ENCODE results near the gene FGF3. TPM values are rescaled to one million over a fixed set of nuclear protein-coding genes. Genes with fewer than 3 reads are reported as not detected.

Gene FGF3
- total RNA-seq, 1 donor from 2014 or later: not detected

- no peak for DNase-seq (ENCODE audit: low spot score)
- ATAC-seq: no peak
- intact Hi-C loops (cut with DNase I): no loop called here
Measured at GRCh38 chr11:69828276-69828970, 9.2 kb upstream of the FGF3 start.

- DNase-seq (ENCODE audit: low spot score): no peak
- ATAC-seq: no peak
- intact Hi-C loops (cut with DNase I): no loop called here
Measured at GRCh38 chr11:69826773-69827172, 7.6 kb upstream of the FGF3 start.

- DNase-seq (ENCODE audit: low spot score) (no peak), ATAC-seq (no peak)
Measured at GRCh38 chr11:69825941-69826340, 6.7 kb upstream of the FGF3 start.

GRCh38 chr11:69825037-69825834 is 6.0 kb upstream of the FGF3 start:
- DNase-seq (ENCODE audit: low spot score) (no peak), ATAC-seq (no peak)
- intact Hi-C loops (cut with DNase I): no loop called here

More at GRCh38 chr11:69825941-69826340, 6.7 kb upstream of the FGF3 start:
- intact Hi-C loops (cut with DNase I): no loop called here

- no peak for ATAC-seq
- intact Hi-C loops (cut with DNase I): no loop called here
Measured at GRCh38 chr11:69823641-69824265, 4.5 kb upstream of the FGF3 start.

GRCh38 chr11:69822676-69823494 is 3.7 kb upstream of the FGF3 start:
- intact Hi-C loops (cut with DNase I): no loop called here
- no peak for ATAC-seq
- no peak for DNase-seq (ENCODE audit: low spot score)

More at GRCh38 chr11:69823641-69824265, 4.5 kb upstream of the FGF3 start:
- no peak for DNase-seq (ENCODE audit: low spot score)

GRCh38 chr11:69821511-69822040 is 2.4 kb upstream of the FGF3 start:
- ATAC-seq (no peak), DNase-seq (ENCODE audit: low spot score) (no peak)
- intact Hi-C loops (cut with DNase I): no loop called here

GRCh38 chr11:69820441-69820840 is 1.2 kb upstream of the FGF3 start:
- ATAC-seq: no peak
- DNase-seq (ENCODE audit: low spot score): no peak
- intact Hi-C loops (cut with DNase I): no loop called here

- no peak for DNase-seq (ENCODE audit: low spot score)
- intact Hi-C loops (cut with DNase I): no loop called here
- no peak for ATAC-seq
Measured at GRCh38 chr11:69819541-69820070, 390 bp upstream of the FGF3 start.

- ATAC-seq: no peak
- intact Hi-C loops (cut with DNase I): no loop called here
- DNase-seq (ENCODE audit: low spot score): no peak
Measured at GRCh38 chr11:69818231-69818602, 999 bp downstream of the FGF3 start.

- ATAC-seq: no peak
- no peak for DNase-seq (ENCODE audit: low spot score)
- intact Hi-C loops (cut with DNase I): no loop called here
Measured at GRCh38 chr11:69817265-69818230, 1.7 kb downstream of the FGF3 start.

- DNase-seq (ENCODE audit: low spot score) (no peak), ATAC-seq (no peak)
- intact Hi-C loops (cut with DNase I): no loop called here
Measured at GRCh38 chr11:69816671-69817070, 2.5 kb downstream of the FGF3 start.

GRCh38 chr11:69815973-69816372 is 3.2 kb downstream of the FGF3 start:
- DNase-seq (ENCODE audit: low spot score): no peak
- intact Hi-C loops (cut with DNase I): no loop called here
- ATAC-seq: no peak

- intact Hi-C loops (cut with DNase I): no loop called here
- no peak for ATAC-seq
- no peak for DNase-seq (ENCODE audit: low spot score)
Measured at GRCh38 chr11:69814902-69815301, 4.3 kb downstream of the FGF3 start.

GRCh38 chr11:69814411-69814810 is 4.8 kb downstream of the FGF3 start:
- no peak for DNase-seq (ENCODE audit: low spot score)
- ATAC-seq: no peak
- intact Hi-C loops (cut with DNase I): no loop called here

GRCh38 chr11:69813839-69814238 is 5.4 kb downstream of the FGF3 start:
- DNase-seq (ENCODE audit: low spot score) (no peak), ATAC-seq (no peak)
- intact Hi-C loops (cut with DNase I): no loop called here

GRCh38 chr11:69812946-69813345 is 6.3 kb downstream of the FGF3 start:
- intact Hi-C loops (cut with DNase I): no loop called here
- DNase-seq (ENCODE audit: low spot score) (no peak), ATAC-seq (no peak)

GRCh38 chr11:69812256-69812655 is 7.0 kb downstream of the FGF3 start:
- intact Hi-C loops (cut with DNase I): no loop called here
- ATAC-seq: no peak
- DNase-seq (ENCODE audit: low spot score): no peak
